HepG2 (cell line): ENCODE data around the gene POLA1.

ENCODE experiments used
- EP300 ChIP-seq, 3 experiments: sonication (generic) in 1 of 3; formaldehyde crosslinking in 1 of 3; IDR thresholded peaks; 2 replicates each; pipeline versions ENCODE4 v1.5.1 to v1.6.1; 2011 to 2020; ENCODE audit warnings: low read depth in 2 of 3, low read length in 2 of 3, borderline replicate concordance in 1 of 3, improper control_type of control experiment in 1 of 3, mild to moderate bottlenecking in 1 of 3, missing genetic modification reagents in 1 of 3, moderate library complexity in 1 of 3
- PRPF4 ChIP-seq: fragments of 200-400 bp; formaldehyde crosslinking; IDR thresholded peaks from 2 replicates; pipeline ENCODE4 v1.6.1; 2016; ENCODE audit warnings: low read length, low read depth; ENCODE audit not compliant: poor library complexity, severe bottlenecking
- ZNF556 ChIP-seq: sonication (generic); formaldehyde crosslinking; IDR thresholded peaks from 2 replicates; pipeline ENCODE4 v1.4.0; 2020; ENCODE audit warnings: mild to moderate bottlenecking, missing genetic modification reagents, borderline replicate concordance

DNA sequence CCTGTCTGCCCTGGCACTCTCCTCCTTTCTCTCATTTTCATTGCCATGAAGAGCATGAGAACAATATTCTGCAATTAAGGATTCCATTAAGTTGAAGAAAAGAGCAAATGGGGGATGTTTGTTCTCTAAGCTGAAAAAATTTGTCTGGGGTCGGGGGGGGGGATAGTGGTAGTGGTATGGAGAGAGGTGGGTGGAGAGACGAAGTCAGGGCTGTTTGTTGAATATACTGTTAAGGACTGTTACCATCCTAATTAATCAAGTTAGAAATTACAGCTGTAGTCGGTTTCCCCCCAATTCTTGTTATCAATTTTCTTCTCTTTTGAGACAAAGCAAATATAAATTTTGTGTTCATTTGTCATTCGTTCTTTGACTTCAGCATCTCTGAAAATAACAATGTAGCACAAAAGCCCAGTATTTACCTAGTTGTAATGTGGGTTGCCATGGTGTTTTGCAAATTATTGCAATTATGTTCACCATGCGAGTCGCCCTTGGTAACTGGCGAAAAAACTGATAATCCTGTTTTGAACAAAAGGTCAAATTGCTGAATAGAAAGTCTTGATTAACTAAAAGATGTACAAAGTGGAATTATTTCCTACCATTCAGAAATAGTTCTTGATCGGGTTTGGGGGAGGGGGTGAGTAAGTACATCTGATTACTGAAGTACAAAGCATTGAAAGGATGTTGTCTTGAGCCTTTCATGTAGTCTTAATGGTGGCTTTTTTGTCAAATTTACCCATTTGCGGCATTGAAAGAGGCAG is 183.0 kb downstream of the POLA1 start:
- TF ChIP-seq ZNF556 (CRISPR knock-in tag): no peak
- TF ChIP-seq PRPF4: no peak
- no peak for TF ChIP-seq EP300 (IDR thresholded peaks at IDR 0.05; ENCODE audit: low read depth in 2 of 2, low read length in 2 of 2)
- TF ChIP-seq EP300 (CRISPR knock-in tag; IDR thresholded peaks at IDR 0.05; ENCODE audit: borderline replicate concordance): no peak
